A673 (cell line): ENCODE data around the gene GNRH2.

Source experiments
- CTCF ChIP-seq: fragments of 300-800, 200-600 bp; sonication (generic); conservative IDR thresholded peaks from 2 replicates; pipeline ENCODE4 v1.5.1; 2017; ENCODE audit warnings: low read depth, mild to moderate bottlenecking, antibody characterized with exemption, low read length, moderate library complexity, mixed read lengths
- EZH2 ChIP-seq: fragments of 200-600 bp; sonication (generic); IDR thresholded peaks from 2 replicates; pipeline ENCODE4 v1.6.1; 2017; ENCODE audit warnings: borderline replicate concordance, low read depth, mild to moderate bottlenecking, mixed read lengths, antibody characterized with exemption, low read length; ENCODE audit not compliant: poor library complexity, severe bottlenecking

GRCh38 chr20:3092611-3093379 is 49.4 kb downstream of the GNRH2 start:
- TF ChIP-seq EZH2 (no peak), CTCF (no peak)
